GM18498 (cell line): ENCODE data around the gene LSM2.
"Not testable (repeated sequence)": the region's sequence is repeated elsewhere in the genome, so short reads cannot be mapped to it uniquely, and the experiment has no call there.

Experiments
- ATAC-seq: cut with Tn5 transposase; IDR thresholded peaks from one replicate; pipeline ENCODE4 v1.9.1; 2021; ENCODE audit warnings: mild to moderate bottlenecking, moderate library complexity; ENCODE audit not compliant: unreplicated experiment

The LSM2 gene

DNA sequence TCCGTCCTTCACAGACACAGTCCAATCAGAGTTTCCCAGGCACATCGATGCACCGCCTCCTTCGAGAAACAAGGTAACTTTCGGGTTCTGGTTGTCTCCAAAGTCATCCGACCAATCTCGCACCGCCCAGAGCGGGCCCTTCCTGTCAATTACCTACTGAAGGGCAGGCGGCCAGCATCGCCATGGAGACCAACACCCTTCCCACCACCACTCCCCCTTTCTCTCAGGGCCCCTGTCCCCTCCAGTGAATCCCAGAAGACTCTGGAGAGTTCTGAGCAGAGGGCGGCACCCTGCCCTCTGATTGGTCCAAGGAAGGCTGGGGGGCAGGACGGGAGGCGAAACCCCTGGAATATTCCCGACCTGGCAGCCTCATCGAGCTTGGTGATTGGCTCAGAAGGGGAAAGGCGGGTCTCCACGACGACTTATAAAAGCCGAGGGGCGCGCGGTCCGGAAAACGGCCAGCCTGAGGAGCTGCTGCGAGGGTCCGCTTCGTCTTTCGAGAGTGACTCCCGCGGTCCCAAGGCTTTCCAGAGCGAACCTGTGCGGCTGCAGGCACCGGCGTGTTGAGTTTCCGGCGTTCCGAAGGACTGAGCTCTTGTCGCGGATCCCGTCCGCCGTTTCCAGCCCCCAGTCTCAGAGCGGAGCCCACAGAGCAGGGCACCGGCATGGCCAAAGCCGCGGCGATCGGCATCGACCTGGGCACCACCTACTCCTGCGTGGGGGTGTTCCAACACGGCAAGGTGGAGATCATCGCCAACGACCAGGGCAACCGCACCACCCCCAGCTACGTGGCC lies 20.7 kb upstream of the LSM2 start, which contains the start of gene HSPA1B:
Gene HSPA1B, plus strand, starts transcription at position 453 of the 794 bp plus-strand sequence. Its CDS starts 213 bp downstream, at position 666.
- ATAC-seq = peak; percentile 68

- peak; percentile 11 for ATAC-seq
Observed at GRCh38 chr6:31826793-31827285, 20.1 kb upstream of the LSM2 start.

DNA sequence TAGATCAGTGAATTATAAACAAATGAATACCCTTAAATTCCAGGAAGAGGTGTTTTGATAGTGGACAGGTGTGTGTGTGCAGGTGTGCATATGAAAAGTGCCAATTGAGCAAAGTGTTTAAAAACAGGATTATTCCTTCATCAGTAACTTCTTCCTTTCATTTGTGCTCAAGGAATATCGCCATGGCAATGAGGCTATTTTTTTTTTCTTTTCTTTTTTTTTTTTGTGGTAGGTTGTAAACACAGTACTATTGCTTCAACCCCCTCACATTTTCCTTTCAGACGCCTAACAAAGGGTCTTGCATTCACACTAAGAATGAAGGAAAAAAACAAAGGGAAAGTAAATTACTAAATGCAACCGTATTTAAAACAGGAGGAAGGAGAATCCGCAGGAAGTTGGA lies 18.8 kb upstream of the LSM2 start:
- ATAC-seq = no peak

GRCh38 chr6:31823592-31824196 lies 16.9 kb upstream of the LSM2 start:
- not testable (repeated sequence) for ATAC-seq

DNA sequence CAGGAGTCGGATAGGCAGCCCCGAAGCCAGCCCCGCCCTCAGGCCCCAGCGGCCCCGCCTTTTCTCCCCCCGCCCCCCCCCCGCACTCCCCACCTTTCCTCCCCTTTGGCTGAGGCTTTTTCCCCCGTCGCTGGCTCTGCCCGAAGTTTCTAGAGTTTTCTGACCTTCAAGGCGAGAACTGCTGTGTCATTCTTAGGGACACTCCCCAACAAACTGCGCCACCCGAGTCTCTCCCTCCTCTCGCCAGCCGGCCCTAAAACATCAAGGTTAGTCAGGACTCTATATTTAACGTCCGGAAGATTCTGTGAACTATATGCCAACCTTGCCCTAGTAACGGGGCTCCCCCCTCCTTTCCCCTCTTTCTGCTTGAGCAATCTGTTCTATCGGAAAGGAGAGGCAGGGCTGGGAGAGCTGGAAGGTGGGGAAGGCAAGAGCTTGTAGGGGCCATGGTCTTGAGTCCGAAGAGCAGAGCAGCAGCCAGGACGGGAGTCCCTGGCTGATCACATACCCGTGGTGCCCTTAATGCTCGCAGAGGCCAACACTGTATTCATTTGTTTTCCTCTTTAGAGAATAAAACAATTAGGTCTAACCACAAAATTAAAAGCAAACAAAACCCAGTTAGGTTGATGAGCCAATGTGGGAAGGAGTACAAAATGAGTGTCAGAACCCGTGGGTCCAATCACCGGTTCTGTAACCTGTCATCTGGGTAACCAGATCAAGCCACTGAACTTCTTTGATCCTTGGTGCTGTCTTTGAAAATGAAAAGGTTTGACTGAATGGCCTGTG lies 15.5 kb upstream of the LSM2 start:
- peak; percentile 40 for ATAC-seq

DNA sequence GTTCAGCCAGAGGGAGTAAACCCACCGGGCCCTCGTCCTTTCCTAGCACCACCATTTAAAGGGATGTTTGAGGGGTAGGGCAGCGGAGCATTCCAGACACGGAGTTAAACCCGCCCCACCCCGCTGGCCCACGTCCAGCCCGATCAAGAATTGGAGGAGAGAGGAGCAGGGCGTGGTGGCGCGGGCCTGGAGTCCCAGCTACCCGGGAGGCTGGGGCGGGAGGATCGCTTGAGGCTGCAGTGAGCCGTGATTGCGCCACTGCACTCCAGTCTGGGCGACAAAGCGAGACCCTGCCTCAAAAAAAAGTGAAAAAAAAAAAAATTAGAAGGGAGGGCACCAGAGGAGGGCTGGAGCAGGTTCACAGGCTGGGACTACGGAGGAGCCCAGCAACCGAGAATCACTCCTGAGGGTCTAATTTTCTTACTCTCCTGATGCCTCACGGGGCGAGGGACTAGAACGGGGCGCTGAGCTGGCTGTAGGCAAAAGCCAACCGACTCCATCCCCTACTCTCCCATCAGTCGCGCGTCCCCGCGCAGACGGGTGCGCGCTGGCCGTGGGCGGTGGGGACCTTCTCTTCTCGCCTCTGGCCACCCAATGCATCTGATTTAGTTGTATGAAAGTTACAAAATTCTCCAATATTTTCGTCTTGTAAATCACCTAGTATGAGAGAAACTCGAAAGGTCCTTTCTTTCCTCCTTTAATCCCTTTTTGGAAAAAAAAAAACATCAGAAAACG lies 14.7 kb upstream of the LSM2 start:
- ATAC-seq = peak; percentile 43

DNA sequence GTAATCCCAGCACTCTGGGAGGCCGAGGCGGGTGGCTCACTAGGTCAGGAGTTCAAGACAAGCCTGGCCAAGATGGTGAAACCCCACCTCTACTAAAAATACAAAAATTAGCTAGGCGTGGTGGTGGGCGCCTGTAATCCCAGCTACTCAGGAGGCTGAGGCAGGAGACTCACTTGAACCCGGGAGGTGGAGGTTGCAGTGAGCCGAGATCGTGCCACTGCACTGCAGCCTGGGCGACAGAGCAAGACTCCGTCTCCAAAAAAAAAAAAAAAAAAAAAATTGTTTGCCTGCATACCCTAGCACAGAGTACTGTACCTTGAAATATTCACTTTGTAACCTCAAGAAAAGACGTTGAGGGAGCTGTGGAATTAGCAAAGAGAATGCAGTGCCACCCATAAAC lies 13.6 kb upstream of the LSM2 start:
- ATAC-seq = not testable (repeated sequence)

GRCh38 chr6:31819871-31820299 lies 13.1 kb upstream of the LSM2 start:
- ATAC-seq = no peak

- not testable (repeated sequence) for ATAC-seq
Observed at GRCh38 chr6:31817929-31818511, 11.3 kb upstream of the LSM2 start.

DNA sequence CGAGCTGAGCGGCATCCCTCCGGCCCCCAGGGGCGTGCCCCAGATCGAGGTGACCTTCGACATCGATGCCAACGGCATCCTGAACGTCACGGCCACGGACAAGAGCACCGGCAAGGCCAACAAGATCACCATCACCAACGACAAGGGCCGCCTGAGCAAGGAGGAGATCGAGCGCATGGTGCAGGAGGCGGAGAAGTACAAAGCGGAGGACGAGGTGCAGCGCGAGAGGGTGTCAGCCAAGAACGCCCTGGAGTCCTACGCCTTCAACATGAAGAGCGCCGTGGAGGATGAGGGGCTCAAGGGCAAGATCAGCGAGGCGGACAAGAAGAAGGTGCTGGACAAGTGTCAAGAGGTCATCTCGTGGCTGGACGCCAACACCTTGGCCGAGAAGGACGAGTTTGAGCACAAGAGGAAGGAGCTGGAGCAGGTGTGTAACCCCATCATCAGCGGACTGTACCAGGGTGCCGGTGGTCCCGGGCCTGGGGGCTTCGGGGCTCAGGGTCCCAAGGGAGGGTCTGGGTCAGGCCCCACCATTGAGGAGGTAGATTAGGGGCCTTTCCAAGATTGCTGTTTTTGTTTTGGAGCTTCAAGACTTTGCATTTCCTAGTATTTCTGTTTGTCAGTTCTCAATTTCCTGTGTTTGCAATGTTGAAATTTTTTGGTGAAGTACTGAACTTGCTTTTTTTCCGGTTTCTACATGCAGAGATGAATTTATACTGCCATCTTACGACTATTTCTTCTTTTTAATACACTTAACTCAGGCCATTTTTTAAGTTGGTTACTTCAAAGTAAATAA lies 10.6 kb upstream of the LSM2 start:
- ATAC-seq = not testable (repeated sequence)

- peak; percentile 46 for ATAC-seq
Observed at GRCh38 chr6:31815025-31815838, 8.5 kb upstream of the LSM2 start, which contains the start of the genes HSPA1A and HSPA1L. Gene HSPA1A, plus strand, starts transcription at chr6:31815543. Its CDS starts 214 bp downstream, at chr6:31815757. Gene HSPA1L, minus strand, starts transcription at chr6:31815283. Its CDS starts 3,311 bp downstream, at chr6:31811972.

DNA sequence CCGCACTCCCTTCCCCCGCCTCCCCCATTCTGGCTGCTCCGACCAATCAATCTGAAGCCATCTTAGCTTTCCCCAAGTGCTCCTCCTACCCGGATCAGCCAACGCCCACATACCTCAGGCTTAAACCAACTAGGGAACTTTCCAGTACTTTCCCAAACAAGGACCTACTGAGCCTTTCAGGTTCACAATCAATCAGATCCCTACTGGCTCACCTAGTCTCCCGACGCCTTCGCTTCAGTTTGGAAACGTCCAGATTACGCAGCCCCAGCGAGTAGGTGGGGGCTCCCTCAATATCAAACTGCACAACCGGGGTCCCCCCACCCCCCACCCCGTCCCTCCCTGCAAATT lies 7.9 kb upstream of the LSM2 start:
- no peak for ATAC-seq

- ATAC-seq = no peak
Observed at GRCh38 chr6:31813465-31813849, 6.7 kb upstream of the LSM2 start.

GRCh38 chr6:31811645-31812044 lies 4.9 kb upstream of the LSM2 start:
- no peak for ATAC-seq

DNA sequence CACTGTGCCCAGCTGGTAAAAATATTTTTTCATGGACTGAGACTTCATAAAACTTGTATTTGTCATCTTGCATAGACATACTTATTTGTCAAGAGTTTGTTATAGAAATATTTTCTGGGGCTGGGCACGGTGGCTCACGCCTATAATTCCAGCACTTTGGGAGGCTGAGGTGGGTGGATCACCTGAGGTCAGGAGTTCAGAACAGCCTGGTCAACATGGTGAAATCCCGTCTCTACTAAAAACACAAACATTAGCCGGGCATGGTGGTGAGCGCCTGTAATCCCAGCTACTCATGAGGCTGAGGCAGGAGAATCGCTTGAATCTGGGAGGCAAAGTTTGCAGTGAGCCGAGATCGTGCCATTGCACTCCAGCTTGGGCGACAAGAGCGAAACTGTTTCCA lies 1.8 kb upstream of the LSM2 start:
- not testable (repeated sequence) for ATAC-seq

- peak; percentile 8 for ATAC-seq
Observed at GRCh38 chr6:31805939-31806469, 762 bp downstream of the LSM2 start.

- not testable (repeated sequence) for ATAC-seq
Observed at GRCh38 chr6:31801031-31801927, 5.5 kb downstream of the LSM2 start.
